WTC11 (cell line): ENCODE results near the gene TMEM81. TPM values are rescaled to one million over a fixed set of nuclear protein-coding genes. Genes with fewer than 3 reads are reported as not detected.

ENCODE experiments used
- ATAC-seq: fragments of 200-7000 bp; cut with Tn5 transposase; 2 replicates; pipeline ENCODE4 v1.10.0; 2021; ENCODE audit warnings: mild to moderate bottlenecking, moderate library complexity
- CTCF ChIA-PET: fragments of 300-600 bp; sonication (Branson Sonifier 250); formaldehyde crosslinking; loops from one replicate; lab custom pipeline; 2021; ENCODE audit warnings: antibody characterized with exemption; lab: Charles Lee
- POLR2A ChIA-PET: fragments of 350-600 bp; sonication (Branson Sonifier 250); formaldehyde crosslinking; loops from one replicate; lab custom pipeline; 2021; ENCODE audit warnings: antibody characterized with exemption; lab: Charles Lee
- DNase-seq: peaks from one replicate; pipeline ENCODE4 v3.0.0; 2021; ENCODE audit warnings: low spot score
- H3K27ac Mint-ChIP-seq: 2 replicates; pipeline ENCODE4 v1.8.0; 2021; ENCODE audit warnings: mixed read lengths
- H3K27me3 Mint-ChIP-seq: 2 replicates; pipeline ENCODE4 v1.8.0; 2021; ENCODE audit warnings: low read depth, mild to moderate bottlenecking, moderate library complexity, mixed read lengths
- H3K36me3 Mint-ChIP-seq: 2 replicates; pipeline ENCODE4 v1.8.0; 2021; ENCODE audit warnings: mixed read lengths
- H3K4me1 Mint-ChIP-seq: 2 replicates; pipeline ENCODE4 v1.8.0; 2022; ENCODE audit warnings: mixed read lengths
- H3K4me3 Mint-ChIP-seq: 2 replicates; pipeline ENCODE4 v1.8.0; 2021; ENCODE audit warnings: mild to moderate bottlenecking, moderate library complexity, mixed read lengths
- H3K9me3 Mint-ChIP-seq: 2 replicates; pipeline ENCODE4 v1.8.0; 2021; ENCODE audit warnings: mixed read lengths
- FOXJ3 ChIP-seq: sonication (generic); formaldehyde crosslinking; IDR thresholded peaks from 2 replicates; pipeline ENCODE4 v1.9.0; 2021; ENCODE audit warnings: missing genetic modification reagents, mild to moderate bottlenecking, borderline replicate concordance
- JAZF1 ChIP-seq: fragments of 250-450 bp; sonication (Bioruptor Pico); IDR thresholded peaks from 2 replicates; pipeline ENCODE4 v1.9.0; 2021; ENCODE audit warnings: moderate library complexity, mild to moderate bottlenecking, inconsistent platforms
- JUN ChIP-seq: sonication (generic); formaldehyde crosslinking; IDR thresholded peaks from 2 replicates; pipeline ENCODE4 v1.8.0; 2023; ENCODE audit warnings: mild to moderate bottlenecking, missing genetic modification reagents
- NR1H2 ChIP-seq: sonication (generic); formaldehyde crosslinking; IDR thresholded peaks from 2 replicates; pipeline ENCODE4 v1.9.0; 2021; ENCODE audit warnings: mild to moderate bottlenecking, moderate library complexity, missing genetic modification reagents
- PRRX2 ChIP-seq: fragments of 250-450 bp; sonication (Bioruptor Pico); IDR thresholded peaks from 2 replicates; pipeline ENCODE4 v1.8.0; 2021; ENCODE audit warnings: mild to moderate bottlenecking
- TP53 ChIP-seq: sonication (generic); formaldehyde crosslinking; IDR thresholded peaks from 2 replicates; pipeline ENCODE4 v1.8.1; 2023; ENCODE audit warnings: mild to moderate bottlenecking, missing genetic modification reagents
- ZNF317 ChIP-seq: sonication (generic); formaldehyde crosslinking; IDR thresholded peaks from 2 replicates; pipeline ENCODE4 v1.8.1; 2023; ENCODE audit warnings: low read depth, mild to moderate bottlenecking, moderate library complexity, missing genetic modification reagents, borderline replicate concordance
- total RNA-seq: library from RNA; stranded (reverse); gene quantifications from 3 replicates; pipeline ENCODE4 v1.2.3, GENCODE V29; 2021
- TF ChIP-seq, protein P1 (sequence below): sonication (generic); formaldehyde crosslinking; IDR thresholded peaks from 2 replicates; pipeline ENCODE4 v1.8.1; 2022; ENCODE audit warnings: low read depth, missing genetic modification reagents, borderline replicate concordance
- TF ChIP-seq, protein P2 (sequence below): sonication (generic); formaldehyde crosslinking; IDR thresholded peaks from 2 replicates; pipeline ENCODE4 v1.8.0; 2023; ENCODE audit warnings: mild to moderate bottlenecking, missing genetic modification reagents
- TF ChIP-seq, protein P3 (sequence below): sonication (generic); formaldehyde crosslinking; IDR thresholded peaks from 2 replicates; pipeline ENCODE4 v1.8.0; 2022; ENCODE audit warnings: mild to moderate bottlenecking, missing genetic modification reagents
- TF ChIP-seq, protein P4 (sequence below): sonication (generic); formaldehyde crosslinking; IDR thresholded peaks from 2 replicates; pipeline ENCODE4 v1.8.1; 2023; ENCODE audit warnings: mild to moderate bottlenecking, missing genetic modification reagents, moderate library complexity
- TF ChIP-seq, protein P5 (sequence below): sonication (generic); formaldehyde crosslinking; conservative IDR thresholded peaks from 2 replicates; pipeline ENCODE4 v1.8.1; 2022; ENCODE audit warnings: mild to moderate bottlenecking, missing genetic modification reagents
- TF ChIP-seq, protein P6 (sequence below): sonication (generic); formaldehyde crosslinking; IDR thresholded peaks from 2 replicates; pipeline ENCODE4 v1.8.0; 2022; ENCODE audit warnings: mild to moderate bottlenecking, missing genetic modification reagents
- TF ChIP-seq, protein P7 (sequence below): sonication (generic); formaldehyde crosslinking; IDR thresholded peaks from 2 replicates; pipeline ENCODE4 v1.8.0; 2023; ENCODE audit warnings: missing genetic modification reagents, mild to moderate bottlenecking, borderline replicate concordance
- TF ChIP-seq, protein P8 (sequence below): fragments of 250-450 bp; sonication (Bioruptor Pico); IDR thresholded peaks from 2 replicates; pipeline ENCODE4 v1.9.0; 2021; ENCODE audit warnings: mild to moderate bottlenecking
- TF ChIP-seq, protein P9 (sequence below): sonication (generic); formaldehyde crosslinking; conservative IDR thresholded peaks from 2 replicates; pipeline ENCODE4 v1.8.1; 2023; ENCODE audit warnings: mild to moderate bottlenecking, low read depth, missing genetic modification reagents, moderate library complexity

TMEM81 gene
- total RNA-seq, 1 experiment from 2014 or later = 7.5 TPM

DNA sequence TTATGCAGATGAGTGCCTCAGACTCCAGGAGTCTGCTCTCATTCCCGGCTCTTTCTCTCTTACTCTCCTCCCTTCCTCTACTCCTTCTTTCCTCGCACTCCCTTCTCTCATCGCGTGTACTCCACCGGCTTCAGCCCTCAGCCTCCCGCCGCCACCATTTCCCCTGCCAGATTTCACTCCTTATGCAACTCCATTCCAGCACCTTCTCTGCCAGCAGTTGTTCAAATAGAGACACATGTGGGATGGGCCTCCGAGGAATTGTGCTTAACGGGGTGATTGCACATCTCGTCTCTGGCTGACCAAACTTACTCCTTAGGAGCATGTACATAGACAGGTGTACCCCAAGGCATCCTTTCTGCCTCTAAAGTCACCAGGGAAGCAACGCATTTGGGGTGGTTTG, 39.1 kb downstream of the TMEM81 start:
- no peak overlapping the region for H3K4me3 Mint-ChIP-seq
- TF ChIP-seq, protein P1, sequence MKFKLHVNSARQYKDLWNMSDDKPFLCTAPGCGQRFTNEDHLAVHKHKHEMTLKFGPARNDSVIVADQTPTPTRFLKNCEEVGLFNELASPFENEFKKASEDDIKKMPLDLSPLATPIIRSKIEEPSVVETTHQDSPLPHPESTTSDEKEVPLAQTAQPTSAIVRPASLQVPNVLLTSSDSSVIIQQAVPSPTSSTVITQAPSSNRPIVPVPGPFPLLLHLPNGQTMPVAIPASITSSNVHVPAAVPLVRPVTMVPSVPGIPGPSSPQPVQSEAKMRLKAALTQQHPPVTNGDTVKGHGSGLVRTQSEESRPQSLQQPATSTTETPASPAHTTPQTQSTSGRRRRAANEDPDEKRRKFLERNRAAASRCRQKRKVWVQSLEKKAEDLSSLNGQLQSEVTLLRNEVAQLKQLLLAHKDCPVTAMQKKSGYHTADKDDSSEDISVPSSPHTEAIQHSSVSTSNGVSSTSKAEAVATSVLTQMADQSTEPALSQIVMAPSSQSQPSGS (CRISPR knock-in tag) = no peak
- TF ChIP-seq, protein P2, sequence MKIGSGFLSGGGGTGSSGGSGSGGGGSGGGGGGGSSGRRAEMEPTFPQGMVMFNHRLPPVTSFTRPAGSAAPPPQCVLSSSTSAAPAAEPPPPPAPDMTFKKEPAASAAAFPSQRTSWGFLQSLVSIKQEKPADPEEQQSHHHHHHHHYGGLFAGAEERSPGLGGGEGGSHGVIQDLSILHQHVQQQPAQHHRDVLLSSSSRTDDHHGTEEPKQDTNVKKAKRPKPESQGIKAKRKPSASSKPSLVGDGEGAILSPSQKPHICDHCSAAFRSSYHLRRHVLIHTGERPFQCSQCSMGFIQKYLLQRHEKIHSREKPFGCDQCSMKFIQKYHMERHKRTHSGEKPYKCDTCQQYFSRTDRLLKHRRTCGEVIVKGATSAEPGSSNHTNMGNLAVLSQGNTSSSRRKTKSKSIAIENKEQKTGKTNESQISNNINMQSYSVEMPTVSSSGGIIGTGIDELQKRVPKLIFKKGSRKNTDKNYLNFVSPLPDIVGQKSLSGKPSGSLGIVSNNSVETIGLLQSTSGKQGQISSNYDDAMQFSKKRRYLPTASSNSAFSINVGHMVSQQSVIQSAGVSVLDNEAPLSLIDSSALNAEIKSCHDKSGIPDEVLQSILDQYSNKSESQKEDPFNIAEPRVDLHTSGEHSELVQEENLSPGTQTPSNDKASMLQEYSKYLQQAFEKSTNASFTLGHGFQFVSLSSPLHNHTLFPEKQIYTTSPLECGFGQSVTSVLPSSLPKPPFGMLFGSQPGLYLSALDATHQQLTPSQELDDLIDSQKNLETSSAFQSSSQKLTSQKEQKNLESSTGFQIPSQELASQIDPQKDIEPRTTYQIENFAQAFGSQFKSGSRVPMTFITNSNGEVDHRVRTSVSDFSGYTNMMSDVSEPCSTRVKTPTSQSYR (CRISPR knock-in tag) = no peak
- TF ChIP-seq, protein P3, sequence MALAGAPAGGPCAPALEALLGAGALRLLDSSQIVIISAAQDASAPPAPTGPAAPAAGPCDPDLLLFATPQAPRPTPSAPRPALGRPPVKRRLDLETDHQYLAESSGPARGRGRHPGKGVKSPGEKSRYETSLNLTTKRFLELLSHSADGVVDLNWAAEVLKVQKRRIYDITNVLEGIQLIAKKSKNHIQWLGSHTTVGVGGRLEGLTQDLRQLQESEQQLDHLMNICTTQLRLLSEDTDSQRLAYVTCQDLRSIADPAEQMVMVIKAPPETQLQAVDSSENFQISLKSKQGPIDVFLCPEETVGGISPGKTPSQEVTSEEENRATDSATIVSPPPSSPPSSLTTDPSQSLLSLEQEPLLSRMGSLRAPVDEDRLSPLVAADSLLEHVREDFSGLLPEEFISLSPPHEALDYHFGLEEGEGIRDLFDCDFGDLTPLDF (CRISPR knock-in tag) = no peak
- TF ChIP-seq JAZF1 (CRISPR knock-in tag) (no peak), JUN (CRISPR knock-in tag) (no peak), TP53 (CRISPR knock-in tag) (no peak), PRRX2 (CRISPR knock-in tag) (no peak), NR1H2 (CRISPR knock-in tag) (no peak), FOXJ3 (no peak), ZNF317 (no peak)
- TF ChIP-seq, protein P4, sequence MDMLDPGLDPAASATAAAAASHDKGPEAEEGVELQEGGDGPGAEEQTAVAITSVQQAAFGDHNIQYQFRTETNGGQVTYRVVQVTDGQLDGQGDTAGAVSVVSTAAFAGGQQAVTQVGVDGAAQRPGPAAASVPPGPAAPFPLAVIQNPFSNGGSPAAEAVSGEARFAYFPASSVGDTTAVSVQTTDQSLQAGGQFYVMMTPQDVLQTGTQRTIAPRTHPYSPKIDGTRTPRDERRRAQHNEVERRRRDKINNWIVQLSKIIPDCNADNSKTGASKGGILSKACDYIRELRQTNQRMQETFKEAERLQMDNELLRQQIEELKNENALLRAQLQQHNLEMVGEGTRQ = no peak
- TF ChIP-seq, protein P5, sequence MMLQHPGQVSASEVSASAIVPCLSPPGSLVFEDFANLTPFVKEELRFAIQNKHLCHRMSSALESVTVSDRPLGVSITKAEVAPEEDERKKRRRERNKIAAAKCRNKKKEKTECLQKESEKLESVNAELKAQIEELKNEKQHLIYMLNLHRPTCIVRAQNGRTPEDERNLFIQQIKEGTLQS (CRISPR knock-in tag) = no peak
- TF ChIP-seq, protein P6, sequence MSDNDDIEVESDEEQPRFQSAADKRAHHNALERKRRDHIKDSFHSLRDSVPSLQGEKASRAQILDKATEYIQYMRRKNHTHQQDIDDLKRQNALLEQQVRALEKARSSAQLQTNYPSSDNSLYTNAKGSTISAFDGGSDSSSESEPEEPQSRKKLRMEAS (CRISPR knock-in tag) = no peak
- TF ChIP-seq, protein P7, sequence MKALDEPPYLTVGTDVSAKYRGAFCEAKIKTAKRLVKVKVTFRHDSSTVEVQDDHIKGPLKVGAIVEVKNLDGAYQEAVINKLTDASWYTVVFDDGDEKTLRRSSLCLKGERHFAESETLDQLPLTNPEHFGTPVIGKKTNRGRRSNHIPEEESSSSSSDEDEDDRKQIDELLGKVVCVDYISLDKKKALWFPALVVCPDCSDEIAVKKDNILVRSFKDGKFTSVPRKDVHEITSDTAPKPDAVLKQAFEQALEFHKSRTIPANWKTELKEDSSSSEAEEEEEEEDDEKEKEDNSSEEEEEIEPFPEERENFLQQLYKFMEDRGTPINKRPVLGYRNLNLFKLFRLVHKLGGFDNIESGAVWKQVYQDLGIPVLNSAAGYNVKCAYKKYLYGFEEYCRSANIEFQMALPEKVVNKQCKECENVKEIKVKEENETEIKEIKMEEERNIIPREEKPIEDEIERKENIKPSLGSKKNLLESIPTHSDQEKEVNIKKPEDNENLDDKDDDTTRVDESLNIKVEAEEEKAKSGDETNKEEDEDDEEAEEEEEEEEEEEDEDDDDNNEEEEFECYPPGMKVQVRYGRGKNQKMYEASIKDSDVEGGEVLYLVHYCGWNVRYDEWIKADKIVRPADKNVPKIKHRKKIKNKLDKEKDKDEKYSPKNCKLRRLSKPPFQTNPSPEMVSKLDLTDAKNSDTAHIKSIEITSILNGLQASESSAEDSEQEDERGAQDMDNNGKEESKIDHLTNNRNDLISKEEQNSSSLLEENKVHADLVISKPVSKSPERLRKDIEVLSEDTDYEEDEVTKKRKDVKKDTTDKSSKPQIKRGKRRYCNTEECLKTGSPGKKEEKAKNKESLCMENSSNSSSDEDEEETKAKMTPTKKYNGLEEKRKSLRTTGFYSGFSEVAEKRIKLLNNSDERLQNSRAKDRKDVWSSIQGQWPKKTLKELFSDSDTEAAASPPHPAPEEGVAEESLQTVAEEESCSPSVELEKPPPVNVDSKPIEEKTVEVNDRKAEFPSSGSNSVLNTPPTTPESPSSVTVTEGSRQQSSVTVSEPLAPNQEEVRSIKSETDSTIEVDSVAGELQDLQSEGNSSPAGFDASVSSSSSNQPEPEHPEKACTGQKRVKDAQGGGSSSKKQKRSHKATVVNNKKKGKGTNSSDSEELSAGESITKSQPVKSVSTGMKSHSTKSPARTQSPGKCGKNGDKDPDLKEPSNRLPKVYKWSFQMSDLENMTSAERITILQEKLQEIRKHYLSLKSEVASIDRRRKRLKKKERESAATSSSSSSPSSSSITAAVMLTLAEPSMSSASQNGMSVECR = no peak
- TF ChIP-seq, protein P8, sequence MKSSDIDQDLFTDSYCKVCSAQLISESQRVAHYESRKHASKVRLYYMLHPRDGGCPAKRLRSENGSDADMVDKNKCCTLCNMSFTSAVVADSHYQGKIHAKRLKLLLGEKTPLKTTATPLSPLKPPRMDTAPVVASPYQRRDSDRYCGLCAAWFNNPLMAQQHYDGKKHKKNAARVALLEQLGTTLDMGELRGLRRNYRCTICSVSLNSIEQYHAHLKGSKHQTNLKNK = no peak
- TF ChIP-seq, protein P9, sequence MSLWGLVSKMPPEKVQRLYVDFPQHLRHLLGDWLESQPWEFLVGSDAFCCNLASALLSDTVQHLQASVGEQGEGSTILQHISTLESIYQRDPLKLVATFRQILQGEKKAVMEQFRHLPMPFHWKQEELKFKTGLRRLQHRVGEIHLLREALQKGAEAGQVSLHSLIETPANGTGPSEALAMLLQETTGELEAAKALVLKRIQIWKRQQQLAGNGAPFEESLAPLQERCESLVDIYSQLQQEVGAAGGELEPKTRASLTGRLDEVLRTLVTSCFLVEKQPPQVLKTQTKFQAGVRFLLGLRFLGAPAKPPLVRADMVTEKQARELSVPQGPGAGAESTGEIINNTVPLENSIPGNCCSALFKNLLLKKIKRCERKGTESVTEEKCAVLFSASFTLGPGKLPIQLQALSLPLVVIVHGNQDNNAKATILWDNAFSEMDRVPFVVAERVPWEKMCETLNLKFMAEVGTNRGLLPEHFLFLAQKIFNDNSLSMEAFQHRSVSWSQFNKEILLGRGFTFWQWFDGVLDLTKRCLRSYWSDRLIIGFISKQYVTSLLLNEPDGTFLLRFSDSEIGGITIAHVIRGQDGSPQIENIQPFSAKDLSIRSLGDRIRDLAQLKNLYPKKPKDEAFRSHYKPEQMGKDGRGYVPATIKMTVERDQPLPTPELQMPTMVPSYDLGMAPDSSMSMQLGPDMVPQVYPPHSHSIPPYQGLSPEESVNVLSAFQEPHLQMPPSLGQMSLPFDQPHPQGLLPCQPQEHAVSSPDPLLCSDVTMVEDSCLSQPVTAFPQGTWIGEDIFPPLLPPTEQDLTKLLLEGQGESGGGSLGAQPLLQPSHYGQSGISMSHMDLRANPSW (CRISPR knock-in tag) = no peak
- TF ChIP-seq, all 79 proteins: peak for 0

More for the DNA sequence above, 39.1 kb downstream of the TMEM81 start:
- no peak for ATAC-seq
- no peak for DNase-seq
- peaks cover 33% of the 10 kb centered on the region for H3K4me1 Mint-ChIP-seq
- no peak overlapping the region for H3K27ac Mint-ChIP-seq
- H3K36me3 Mint-ChIP-seq = no peaks in the 10 kb centered on the region
- H3K9me3 Mint-ChIP-seq = no peaks in the 10 kb centered on the region
- peaks cover 39% of the 10 kb centered on the region for H3K27me3 Mint-ChIP-seq
- ChIA-PET POLR2A (no interaction called here), CTCF (interaction anchor here (1.1 to 8.8 kb wide), 4 partner anchors 8 to 56 kb away, joined by 3 to 90 read pairs (median 8); no protein-coding TSS in a partner anchor)
